NCI-H1105 (cell line): ENCODE data around the gene SRRM1.
A peak's percentile ranks its signal among the peaks of the same experiment; 100 is the strongest.
"Not testable (repeated sequence)": the region's sequence is repeated elsewhere in the genome, so short reads cannot be mapped to it uniquely, and the experiment has no call there.

Experiments used
- DNase-seq: peaks from one replicate; lab custom pipeline; 2025; lab: John Stamatoyannopoulos, UW

The SRRM1 gene

GRCh38 chr1:24694380-24694843 lies 51.3 kb downstream of the SRRM1 start:
- peak; percentile 42 for DNase-seq

- DNase-seq = no peak
Observed at GRCh38 chr1:24695202-24695974, 52.3 kb downstream of the SRRM1 start.

- DNase-seq = no peak
Observed at GRCh38 chr1:24696041-24696755, 53.1 kb downstream of the SRRM1 start.

GRCh38 chr1:24696756-24697330 lies 53.7 kb downstream of the SRRM1 start:
- no peak for DNase-seq

GRCh38 chr1:24697453-24698001 lies 54.4 kb downstream of the SRRM1 start:
- not testable (repeated sequence) for DNase-seq

GRCh38 chr1:24698326-24698725 lies 55.2 kb downstream of the SRRM1 start:
- not testable (repeated sequence) for DNase-seq

- no peak for DNase-seq
Observed at GRCh38 chr1:24699628-24700027, 56.5 kb downstream of the SRRM1 start.

- no peak for DNase-seq
Observed at GRCh38 chr1:24702511-24703293, 59.6 kb downstream of the SRRM1 start.

GRCh38 chr1:24704411-24705259 lies 61.5 kb downstream of the SRRM1 start:
- DNase-seq = peak; percentile 44

GRCh38 chr1:24705260-24706073 lies 62.4 kb downstream of the SRRM1 start:
- DNase-seq = peak; percentile 89

- not testable (repeated sequence) for DNase-seq
Observed at GRCh38 chr1:24706074-24706389, 62.9 kb downstream of the SRRM1 start.

GRCh38 chr1:24707687-24708086 lies 64.6 kb downstream of the SRRM1 start:
- no peak for DNase-seq

- no peak for DNase-seq
Observed at GRCh38 chr1:24708938-24709337, 65.8 kb downstream of the SRRM1 start.

- DNase-seq = no peak
Observed at GRCh38 chr1:24709791-24710441, 66.8 kb downstream of the SRRM1 start.

GRCh38 chr1:24711329-24711728 lies 68.2 kb downstream of the SRRM1 start:
- no peak for DNase-seq

- DNase-seq = no peak
Observed at GRCh38 chr1:24713176-24713575, 70.1 kb downstream of the SRRM1 start.

- DNase-seq = no peak
Observed at GRCh38 chr1:24713736-24714135, 70.6 kb downstream of the SRRM1 start.

- DNase-seq = no peak
Observed at GRCh38 chr1:24714859-24715520, 71.9 kb downstream of the SRRM1 start.

GRCh38 chr1:24715658-24716057 lies 72.6 kb downstream of the SRRM1 start:
- DNase-seq = no peak
